ENCODE measurements around the gene OVAAL.

DNA sequence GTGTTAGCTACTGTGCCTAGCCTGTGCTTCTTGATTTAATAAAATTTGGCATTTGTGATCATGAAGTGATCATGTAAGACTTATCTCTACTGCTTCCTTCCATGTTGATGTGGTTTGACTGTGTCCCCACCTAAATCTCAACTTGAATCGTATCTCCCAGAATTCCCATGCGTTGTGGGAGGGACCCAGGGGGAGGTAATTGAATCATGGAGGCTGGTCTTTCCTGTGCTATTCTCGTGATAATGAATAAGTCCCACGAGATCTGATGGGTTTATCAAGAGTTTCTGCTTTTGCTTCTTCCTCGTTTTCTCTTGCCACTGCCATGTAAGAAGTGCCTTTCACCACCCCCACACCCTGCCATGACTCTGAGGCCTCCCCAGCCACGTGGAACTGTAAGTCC, at the start of gene OVAAL:
- TF ChIP-seq, protein P1, sequence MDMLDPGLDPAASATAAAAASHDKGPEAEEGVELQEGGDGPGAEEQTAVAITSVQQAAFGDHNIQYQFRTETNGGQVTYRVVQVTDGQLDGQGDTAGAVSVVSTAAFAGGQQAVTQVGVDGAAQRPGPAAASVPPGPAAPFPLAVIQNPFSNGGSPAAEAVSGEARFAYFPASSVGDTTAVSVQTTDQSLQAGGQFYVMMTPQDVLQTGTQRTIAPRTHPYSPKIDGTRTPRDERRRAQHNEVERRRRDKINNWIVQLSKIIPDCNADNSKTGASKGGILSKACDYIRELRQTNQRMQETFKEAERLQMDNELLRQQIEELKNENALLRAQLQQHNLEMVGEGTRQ (IDR thresholded peaks at IDR 0.05; ENCODE audit: low read length): no peak
- TF ChIP-seq, protein P2, sequence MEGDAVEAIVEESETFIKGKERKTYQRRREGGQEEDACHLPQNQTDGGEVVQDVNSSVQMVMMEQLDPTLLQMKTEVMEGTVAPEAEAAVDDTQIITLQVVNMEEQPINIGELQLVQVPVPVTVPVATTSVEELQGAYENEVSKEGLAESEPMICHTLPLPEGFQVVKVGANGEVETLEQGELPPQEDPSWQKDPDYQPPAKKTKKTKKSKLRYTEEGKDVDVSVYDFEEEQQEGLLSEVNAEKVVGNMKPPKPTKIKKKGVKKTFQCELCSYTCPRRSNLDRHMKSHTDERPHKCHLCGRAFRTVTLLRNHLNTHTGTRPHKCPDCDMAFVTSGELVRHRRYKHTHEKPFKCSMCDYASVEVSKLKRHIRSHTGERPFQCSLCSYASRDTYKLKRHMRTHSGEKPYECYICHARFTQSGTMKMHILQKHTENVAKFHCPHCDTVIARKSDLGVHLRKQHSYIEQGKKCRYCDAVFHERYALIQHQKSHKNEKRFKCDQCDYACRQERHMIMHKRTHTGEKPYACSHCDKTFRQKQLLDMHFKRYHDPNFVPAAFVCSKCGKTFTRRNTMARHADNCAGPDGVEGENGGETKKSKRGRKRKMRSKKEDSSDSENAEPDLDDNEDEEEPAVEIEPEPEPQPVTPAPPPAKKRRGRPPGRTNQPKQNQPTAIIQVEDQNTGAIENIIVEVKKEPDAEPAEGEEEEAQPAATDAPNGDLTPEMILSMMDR (IDR thresholded peaks at IDR 0.05; ENCODE audit: control extremely low read depth in 1 of 3, insufficient read depth in 1 of 3, low read depth in 1 of 3, low read length in 3 of 3): no peak
